Pancreas (tissue), 10 donors: ENCODE results near the gene SETBP1. TPM values are rescaled to one million over a fixed set of nuclear protein-coding genes. Genes with fewer than 3 reads are reported as not detected.

Experiments used
- ATAC-seq, 4 donors: fragments of 200-7000 bp; cut with Tn5 transposase; one replicate each; pipeline versions ENCODE4 v1.8.0 to v1.9.1; 2020; ENCODE audit warnings: mild to moderate bottlenecking in 4 of 4, moderate library complexity in 4 of 4
- DNase-seq, 6 donors: peaks; one replicate each; pipeline ENCODE4 v3.0.0-alpha.2; 2020
- FAIRE-seq: peaks from 2 replicates; lab custom pipeline; 2012; peaks lifted over from hg19 to GRCh38; lab: Jason Lieb, UNC
- H3K27ac ChIP-seq, 4 donors: fragments of 200-600 bp; sonication (generic); 1 replicate in 3 of 4; 2 replicates in 1 of 4; pipeline versions ENCODE4 v1.5.0 to v1.8.0; 2020
- H3K27me3 ChIP-seq, 4 donors: fragments of 200-600 bp; one replicate each; pipeline ENCODE4 v1.8.0; 2021
- H3K36me3 ChIP-seq, 3 donors: fragments of 200-600 bp; sonication (generic) in 1 of 3; one replicate each; pipeline versions ENCODE4 v1.5.0 to v1.8.0; 2020 to 2021
- H3K4me1 ChIP-seq, 3 donors: fragments of 200-600 bp; one replicate each; pipeline ENCODE4 v1.8.0; 2021
- H3K4me3 ChIP-seq, 4 donors: fragments of 200-600 bp; sonication (generic) in 2 of 4; one replicate each; pipeline versions ENCODE4 v1.5.0 to v1.8.0; 2020 to 2021
- H3K9me3 ChIP-seq, 4 donors: fragments of 200-600 bp; one replicate each; pipeline ENCODE4 v1.8.0; 2021
- WGBS, 2 donors: extraction: QIAGEN DNeasy Blood & Tissue Kit; methylation state at CpG; one replicate each; pipeline ENCODE4 v1.1.7; 2013; 5-methylcytosine and 5-hydroxymethylcytosine counted together
- intact Hi-C, 3 donors: fragments of 100-400 bp; cut with DNase I; formaldehyde crosslinking; loops; one replicate each; pipeline versions ENCODE4 v1.11.1 to v1.14.2; 2022
- polyA plus RNA-seq, 2 donors: library from polyadenylated mRNA; stranded (reverse); fragments of 200-250 nt; gene quantifications; one replicate each; pipeline ENCODE4 v1.2.3, GENCODE V29; 2013
- total RNA-seq, 6 donors: library from RNA; stranded (reverse); fragmentation: NEBNext Ultra II Directional in 4 of 6; extraction: Animal tissue kit (Norgen Biotek cat#: 25700) in 4 of 6; gene quantifications; one replicate each; pipeline versions ENCODE4 v1.2.1 to v1.2.4, GENCODE V29; 2021 to 2023
- TF ChIP-seq, protein P1 (sequence below), 4 donors: fragments of 200-600 bp; sonication (generic) in 3 of 4; IDR thresholded peaks; one replicate each; pipeline versions ENCODE4 v1.5.0 to v1.8.0; 2021; ENCODE audit warnings: antibody characterized with exemption in 4 of 4
- donor health status: healthy with polysubstance abuse.
- donor health status: DM: no; HTN: no; CAD: no; lungs with moderate emphysema.
- donor health status: DM: no; HTN: no; CAD: no.
- donor health status: control.
- donor health status: control.
- donor health status: Bipolar disorder and iron deficiency.
- donor health status: DM: yes; HTN: yes; CAD: no.
- donor health status: DM: no; HTN: no; CAD: no.
- donor health status: DM: no; HTN: no; CAD: no.
- donor health status: DM: yes; HTN: yes; CAD: no.

The SETBP1 gene
- total and polyA plus RNA-seq, 8 donors: 3.9 to 24.0 (median 18.1) TPM

DNA sequence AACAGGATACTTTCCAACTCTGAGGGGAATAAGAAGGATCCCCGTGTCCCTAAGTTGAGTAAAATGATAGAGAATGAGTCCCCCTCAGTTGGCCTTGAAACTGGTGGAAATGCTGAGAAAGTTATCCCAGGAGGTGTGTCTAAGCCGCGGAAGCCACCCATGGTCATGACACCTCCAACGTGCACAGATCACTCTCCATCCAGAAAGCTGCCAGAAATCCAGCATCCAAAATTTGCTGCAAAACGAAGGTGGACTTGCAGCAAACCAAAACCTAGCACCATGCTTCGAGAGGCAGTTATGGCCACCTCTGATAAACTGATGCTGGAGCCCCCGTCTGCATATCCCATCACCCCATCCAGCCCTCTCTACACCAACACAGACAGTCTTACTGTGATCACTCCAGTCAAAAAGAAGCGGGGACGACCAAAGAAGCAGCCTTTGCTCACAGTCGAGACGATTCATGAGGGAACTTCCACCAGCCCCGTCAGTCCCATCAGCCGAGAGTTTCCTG, 270.1 kb downstream of the SETBP1 start:
- Histone ChIP-seq H3K4me1 (no peaks in the 10 kb centered on the region), H3K27ac (no peak overlapping the region), H3K27me3 (no peaks in the 10 kb centered on the region), H3K9me3 (no peaks in the 10 kb centered on the region), H3K36me3 (peaks cover 0 to 17% (median 0%) of the 10 kb centered on the region in 3 donors), H3K4me3 (no peak overlapping the region)
- DNase-seq: no peak
- 96 to 98% methylated on average over 13 of the region's 13 CpGs for WGBS, 2 donors
- TF ChIP-seq, protein P1, sequence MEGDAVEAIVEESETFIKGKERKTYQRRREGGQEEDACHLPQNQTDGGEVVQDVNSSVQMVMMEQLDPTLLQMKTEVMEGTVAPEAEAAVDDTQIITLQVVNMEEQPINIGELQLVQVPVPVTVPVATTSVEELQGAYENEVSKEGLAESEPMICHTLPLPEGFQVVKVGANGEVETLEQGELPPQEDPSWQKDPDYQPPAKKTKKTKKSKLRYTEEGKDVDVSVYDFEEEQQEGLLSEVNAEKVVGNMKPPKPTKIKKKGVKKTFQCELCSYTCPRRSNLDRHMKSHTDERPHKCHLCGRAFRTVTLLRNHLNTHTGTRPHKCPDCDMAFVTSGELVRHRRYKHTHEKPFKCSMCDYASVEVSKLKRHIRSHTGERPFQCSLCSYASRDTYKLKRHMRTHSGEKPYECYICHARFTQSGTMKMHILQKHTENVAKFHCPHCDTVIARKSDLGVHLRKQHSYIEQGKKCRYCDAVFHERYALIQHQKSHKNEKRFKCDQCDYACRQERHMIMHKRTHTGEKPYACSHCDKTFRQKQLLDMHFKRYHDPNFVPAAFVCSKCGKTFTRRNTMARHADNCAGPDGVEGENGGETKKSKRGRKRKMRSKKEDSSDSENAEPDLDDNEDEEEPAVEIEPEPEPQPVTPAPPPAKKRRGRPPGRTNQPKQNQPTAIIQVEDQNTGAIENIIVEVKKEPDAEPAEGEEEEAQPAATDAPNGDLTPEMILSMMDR (IDR thresholded peaks at IDR 0.05): no peak
- FAIRE-seq: no peak
- intact Hi-C loops: no loop called here
- no peak for ATAC-seq

DNA sequence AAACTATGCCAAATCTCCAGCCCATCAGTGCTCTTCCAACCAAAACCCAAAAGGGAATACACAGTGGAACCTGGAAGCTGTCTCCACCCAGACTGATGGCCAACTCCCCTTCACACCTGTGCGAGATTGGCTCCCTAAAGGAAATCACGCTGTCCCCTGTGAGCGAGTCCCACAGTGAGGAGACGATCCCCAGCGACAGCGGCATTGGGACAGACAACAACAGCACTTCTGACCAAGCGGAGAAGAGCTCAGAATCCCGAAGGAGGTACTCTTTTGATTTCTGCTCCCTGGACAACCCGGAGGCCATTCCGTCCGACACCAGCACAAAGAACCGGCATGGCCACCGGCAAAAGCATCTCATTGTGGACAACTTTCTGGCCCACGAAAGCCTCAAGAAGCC, 271.1 kb downstream of the SETBP1 start:
- WGBS, 2 donors: 98% methylated on average over 14 of the region's 14 CpGs
- intact Hi-C loops: no loop called here
- DNase-seq (no peak), FAIRE-seq (no peak), ATAC-seq (no peak)
- H3K4me3 ChIP-seq: no peak overlapping the region
- no peaks in the 10 kb centered on the region for H3K4me1 ChIP-seq
- no peak overlapping the region for H3K27ac ChIP-seq
- H3K27me3 ChIP-seq: no peaks in the 10 kb centered on the region
- no peaks in the 10 kb centered on the region for H3K9me3 ChIP-seq
- peaks cover 0 to 17% (median 0%) of the 10 kb centered on the region in 3 donors for H3K36me3 ChIP-seq
- TF ChIP-seq, protein P1 (IDR thresholded peaks at IDR 0.05): no peak

DNA sequence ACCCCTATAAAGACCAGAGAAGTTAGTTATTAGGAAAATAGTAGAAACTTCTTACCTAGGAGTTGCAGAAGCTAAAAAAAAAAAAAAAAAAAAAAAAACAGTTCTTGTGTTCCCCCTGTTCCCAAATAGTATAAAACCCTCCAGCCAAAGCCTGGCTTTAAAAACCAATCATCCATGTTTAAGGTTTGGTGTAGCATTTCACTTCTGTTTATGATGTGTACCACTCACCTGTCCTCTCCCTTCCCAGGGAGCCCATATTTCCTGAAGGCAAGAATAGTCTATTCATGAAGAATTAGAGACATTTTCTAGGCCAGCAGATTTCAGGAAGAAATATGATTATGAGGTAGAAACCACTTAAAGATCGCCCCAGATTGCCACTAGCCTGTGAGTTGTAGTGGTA, 273.6 kb downstream of the SETBP1 start:
- FAIRE-seq (no peak), DNase-seq (no peak), ATAC-seq (no peak)
- no peaks in the 10 kb centered on the region for H3K27me3 ChIP-seq
- no peak overlapping the region for H3K27ac ChIP-seq
- no peak overlapping the region for H3K4me3 ChIP-seq
- peaks cover 0 to 17% (median 0%) of the 10 kb centered on the region in 3 donors for H3K36me3 ChIP-seq
- H3K9me3 ChIP-seq: no peaks in the 10 kb centered on the region
- intact Hi-C loops: no loop called here
- TF ChIP-seq, protein P1 (IDR thresholded peaks at IDR 0.05): no peak
- peaks cover 0 to 9% (median 9%) of the 10 kb centered on the region in 3 donors for H3K4me1 ChIP-seq
- 0% methylated on average over 1 of the region's 1 CpG for WGBS, 2 donors

DNA sequence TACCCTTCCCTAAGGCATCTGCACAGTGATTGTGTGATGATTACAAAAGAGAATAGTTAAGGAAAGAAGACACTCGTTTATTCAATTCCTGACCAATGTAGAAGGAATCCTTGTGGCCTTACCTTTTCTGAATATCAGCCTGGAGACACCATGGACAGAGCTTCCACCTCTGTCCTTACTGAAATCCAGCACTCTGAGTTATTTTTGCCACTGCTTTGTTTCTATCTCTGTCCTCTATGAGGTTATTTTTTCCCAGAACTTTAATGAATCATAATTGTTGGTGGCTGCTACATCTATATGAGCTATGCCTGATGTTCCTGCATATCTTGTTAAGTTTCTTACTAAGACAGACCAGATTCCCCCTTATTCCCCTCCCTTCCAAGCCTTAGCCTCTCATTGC, 275.1 kb downstream of the SETBP1 start:
- FAIRE-seq (no peak), DNase-seq (no peak), ATAC-seq (no peak)
- H3K4me1 ChIP-seq: peaks cover 0 to 9% (median 9%) of the 10 kb centered on the region in 3 donors
- TF ChIP-seq, protein P1 (IDR thresholded peaks at IDR 0.05): no peak
- no peaks in the 10 kb centered on the region for H3K9me3 ChIP-seq
- WGBS, 2 donors: 87 to 96% methylated on average over 1 of the region's 1 CpG
- peaks cover 0 to 6% (median 0%) of the 10 kb centered on the region in 3 donors for H3K36me3 ChIP-seq
- H3K27me3 ChIP-seq: no peaks in the 10 kb centered on the region
- no peak overlapping the region for H3K27ac ChIP-seq
- no peak overlapping the region for H3K4me3 ChIP-seq
- intact Hi-C loops: no loop called here

DNA sequence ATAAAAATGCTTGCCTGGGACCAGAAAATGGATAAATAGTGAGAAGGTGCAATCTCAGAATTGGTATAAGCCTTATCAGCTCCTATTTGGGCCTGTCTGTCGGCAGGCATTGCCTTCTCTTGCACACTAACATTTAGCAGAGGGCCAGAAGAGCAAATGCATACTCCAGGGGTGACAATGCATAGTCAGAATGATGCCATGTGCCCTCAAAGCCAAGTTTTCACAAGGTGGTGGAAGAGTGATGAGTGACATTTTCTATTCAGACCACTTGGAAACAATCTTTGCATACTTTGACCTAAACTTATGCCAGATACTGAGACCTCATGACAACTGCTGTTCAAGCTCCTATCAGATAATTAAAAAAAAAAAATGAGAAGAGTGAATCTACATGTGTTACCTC, 276.3 kb downstream of the SETBP1 start:
- no peak for DNase-seq
- Histone ChIP-seq H3K4me3 (no peak overlapping the region), H3K9me3 (no peaks in the 10 kb centered on the region), H3K27me3 (no peaks in the 10 kb centered on the region), H3K4me1 (peaks cover 0 to 9% (median 9%) of the 10 kb centered on the region in 3 donors), H3K36me3 (peaks cover 0 to 6% (median 0%) of the 10 kb centered on the region in 3 donors), H3K27ac (no peak overlapping the region)
- no peak for FAIRE-seq
- TF ChIP-seq, protein P1 (IDR thresholded peaks at IDR 0.05): no peak
- no peak for ATAC-seq
- WGBS, 2 donors: 94 to 97% methylated on average over 1 of the region's 1 CpG
- intact Hi-C loops: no loop called here
